B cell (primary cell): ENCODE results near the gene ASPHD1. TPM values are rescaled to one million over a fixed set of nuclear protein-coding genes. Genes with fewer than 3 reads are reported as not detected.
A peak's percentile ranks its signal among the peaks of the same experiment; 100 is the strongest.

Experiments
- ATAC-seq: fragments of 200-7000 bp; cut with Tn5 transposase; one replicate; pipeline ENCODE4 v1.10.0; 2021; ENCODE audit warnings: low read depth, mild to moderate bottlenecking, moderate number of reproducible peaks, moderate library complexity
- CTCF ChIA-PET: fragments of 350-600 bp; sonication (Branson Sonifier 250); formaldehyde crosslinking; loops from one replicate; lab custom pipeline; 2021; ENCODE audit warnings: antibody characterized with exemption, inconsistent platforms; lab: Charles Lee
- POLR2A ChIA-PET: fragments of 350-600 bp; sonication (Branson Sonifier 250); formaldehyde crosslinking; loops from one replicate; lab custom pipeline; 2021; ENCODE audit warnings: antibody characterized with exemption; lab: Charles Lee
- DNase-seq: peaks from one replicate; pipeline ENCODE4 v3.0.0; 2013
- H2AFZ ChIP-seq: 2 replicates; pipeline ENCODE4 v1.6.1; 2012; ENCODE audit warnings: mild to moderate bottlenecking, low read depth, low read length; ENCODE audit not compliant: insufficient read depth, poor library complexity, severe bottlenecking
- H3K27ac ChIP-seq, 2 donors: 1 replicate in 1 of 2; 2 replicates in 1 of 2; pipeline ENCODE4 v1.5.1; 2012 to 2013; ENCODE audit warnings: low read length in 2 of 2, mild to moderate bottlenecking in 2 of 2, moderate library complexity in 1 of 2
- H3K27me3 ChIP-seq, 4 experiments: fragments of 200-600 bp in 1 of 4; sonication (generic) in 1 of 4; replicated peaks in 1 of 4; 1 replicate in 2 of 4; 2 replicates in 2 of 4; pipeline versions ENCODE4 v1.6.1 to v1.7.0; 2013 to 2016; ENCODE audit warnings: low read length in 3 of 4, mild to moderate bottlenecking in 2 of 4, mixed read lengths in 1 of 4, moderate library complexity in 1 of 4; ENCODE audit not compliant: insufficient read depth in 4 of 4, control insufficient read depth in 3 of 4; ENCODE audit errors: control extremely low read depth in 1 of 4
- H3K36me3 ChIP-seq, 2 experiments: replicated peaks in 1 of 2; 1 replicate in 1 of 2; 2 replicates in 1 of 2; pipeline versions ENCODE4 v1.6.1 to v1.7.1; 2013; ENCODE audit warnings: low read length in 1 of 2; ENCODE audit not compliant: insufficient read depth in 2 of 2, control insufficient read depth in 1 of 2; ENCODE audit errors: control extremely low read depth in 1 of 2, extremely low read depth in 1 of 2
- H3K4me1 ChIP-seq, 2 donors: fragments of 200-600 bp in 1 of 2; sonication (generic) in 1 of 2; 1 replicate in 1 of 2; 2 replicates in 1 of 2; pipeline versions ENCODE4 v1.5.1 to v1.6.1; 2013 to 2017; ENCODE audit warnings: low read length in 2 of 2; ENCODE audit not compliant: control insufficient read depth in 2 of 2, insufficient read depth in 2 of 2
- H3K4me2 ChIP-seq: replicated peaks from 2 replicates; pipeline ENCODE3; 2012; ENCODE audit warnings: mild to moderate bottlenecking, low read depth, low read length; ENCODE audit not compliant: poor library complexity, severe bottlenecking
- H3K4me3 ChIP-seq, 5 experiments: fragments of 200-600 bp in 1 of 5; sonication (generic) in 1 of 5; 1 replicate in 3 of 5; 2 replicates in 2 of 5; pipeline versions ENCODE4 v1.5.1 to v1.7.0; 2011 to 2016; ENCODE audit warnings: low read length in 4 of 5, mild to moderate bottlenecking in 4 of 5, low read depth in 2 of 5, control low read depth in 1 of 5, moderate library complexity in 1 of 5; ENCODE audit not compliant: insufficient read depth in 1 of 5; ENCODE audit errors: control extremely low read depth in 1 of 5, extremely low read depth in 1 of 5
- H3K79me2 ChIP-seq: fragments of 200-600 bp; sonication (generic); one replicate; pipeline ENCODE4 v1.6.0; 2016; ENCODE audit warnings: low read length; ENCODE audit not compliant: control insufficient read depth, insufficient read depth
- H3K9ac ChIP-seq: fragments of 200-600 bp; sonication (generic); 2 replicates; pipeline ENCODE4 v1.6.1; 2017; ENCODE audit warnings: mild to moderate bottlenecking, low read length, moderate library complexity
- H3K9me3 ChIP-seq, 3 donors: one replicate each; pipeline versions ENCODE4 v1.6.1 to v1.7.1; 2013; ENCODE audit warnings: low read length in 2 of 3; ENCODE audit not compliant: control insufficient read depth in 2 of 3, insufficient read depth in 1 of 3; ENCODE audit errors: control extremely low read depth in 1 of 3
- H4K20me1 ChIP-seq: 2 replicates; pipeline ENCODE4 v1.6.0; 2012; ENCODE audit warnings: mild to moderate bottlenecking, low read length; ENCODE audit not compliant: insufficient read depth, control insufficient read depth, poor library complexity, severe bottlenecking
- H3K27ac Mint-ChIP-seq: one replicate; pipeline ENCODE4 v1.8.0; 2021; ENCODE audit warnings: mixed read lengths
- H3K27me3 Mint-ChIP-seq: one replicate; pipeline ENCODE4 v1.8.0; 2021; ENCODE audit warnings: mixed read lengths
- H3K4me1 Mint-ChIP-seq: one replicate; pipeline ENCODE4 v1.8.0; 2021; ENCODE audit warnings: mixed read lengths
- H3K4me3 Mint-ChIP-seq: one replicate; pipeline ENCODE4 v1.8.0; 2021; ENCODE audit warnings: mixed read lengths
- H3K9me3 Mint-ChIP-seq: one replicate; pipeline ENCODE4 v1.8.0; 2022; ENCODE audit warnings: mixed read lengths; ENCODE audit not compliant: insufficient read depth
- EZH2 ChIP-seq: IDR thresholded peaks from 2 replicates; pipeline ENCODE4 v1.6.1; 2012; ENCODE audit warnings: borderline replicate concordance, low read depth, mild to moderate bottlenecking, moderate library complexity, low read length; ENCODE audit not compliant: insufficient read depth, poor library complexity, severe bottlenecking
- WGBS: methylation state at CpG from one replicate; pipeline ENCODE4 v1.1.5; 2013; ENCODE audit warnings: missing lambda C conversion rate; ENCODE audit not compliant: insufficient coverage; 5-methylcytosine and 5-hydroxymethylcytosine counted together
- intact Hi-C: fragments of 100-400 bp; cut with micrococcal nuclease; formaldehyde crosslinking; loops from one replicate; pipeline ENCODE4 v1.10.0; 2022
- polyA plus RNA-seq: library from polyadenylated mRNA; depleted of rRNA; stranded (reverse); fragments of >200 nt; gene quantifications from 2 replicates; pipeline ENCODE4 v1.2.3, GENCODE V29; 2012
- total RNA-seq, 2 donors: library from RNA; stranded (reverse); fragments of 120-200 nt in 1 of 2; gene quantifications; 1 replicate in 1 of 2; 2 replicates in 1 of 2; pipeline versions ENCODE4 v1.2.3 to v1.2.4, GENCODE V29; 2013 to 2022
- TF ChIP-seq, protein P1 (sequence below): fragments of 200-600 bp; IDR thresholded peaks from one replicate; pipeline ENCODE4 v1.8.0; 2022; ENCODE audit warnings: antibody characterized with exemption, mild to moderate bottlenecking

Gene ASPHD1
- total and polyA plus RNA-seq, 2 donors (not counting 1 experiment from before 2014, with no cell fraction given) = not detected

DNA sequence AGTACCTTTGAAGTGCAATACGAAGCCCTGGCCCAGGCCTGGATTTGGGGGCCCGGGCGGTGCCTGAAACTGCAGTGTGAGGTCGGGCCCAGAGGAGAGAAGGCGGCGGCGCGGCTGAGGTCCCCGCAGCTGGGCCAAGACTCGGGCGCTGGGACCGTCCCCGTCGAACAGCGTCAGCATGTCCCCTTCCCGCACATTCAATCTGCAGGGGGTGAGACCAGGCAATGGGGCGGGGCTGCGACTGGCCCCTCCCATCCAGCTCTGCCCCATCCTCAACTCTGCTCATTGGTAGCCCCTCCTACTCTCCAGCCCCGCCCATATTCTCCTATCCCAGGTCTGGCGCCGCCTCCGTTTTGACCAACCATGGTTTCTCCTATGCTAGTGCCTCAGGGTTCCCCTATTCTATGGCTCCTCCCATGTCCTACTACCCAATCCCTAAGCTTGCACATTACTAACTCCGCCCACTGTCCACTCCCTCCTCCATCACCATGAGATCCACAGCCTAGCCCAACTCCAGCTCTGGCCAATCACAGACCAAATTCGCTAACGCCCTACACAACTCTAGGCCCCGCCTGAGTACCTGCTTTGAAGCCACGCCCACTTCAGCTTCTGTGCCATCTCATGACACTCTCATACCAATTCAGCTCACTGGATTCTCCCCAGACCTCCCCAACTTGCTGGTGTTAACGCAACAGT, 22.9 kb upstream of the ASPHD1 start:
- Mint-ChIP-seq H3K4me1 (peaks cover 16% of the 10 kb centered on the region), H3K9me3 (no peaks in the 10 kb centered on the region), H3K27ac (no peak overlapping the region), H3K4me3 (peak overlapping the region; percentile 71), H3K27me3 (peaks cover 31% of the 10 kb centered on the region)
- POLR2A ChIA-PET = no interaction called here
- Histone ChIP-seq H3K9me3 (peaks cover 0 to 14% (median 3%) of the 10 kb centered on the region in 3 donors), H3K27ac (no peak overlapping the region), H4K20me1 (no peaks in the 10 kb centered on the region), H3K36me3 (no peaks in the 10 kb centered on the region), H3K79me2 (no peaks in the 10 kb centered on the region), H3K27me3 (peaks cover 0 to 42% (median 10%) of the 10 kb centered on the region in 4 experiments), H3K4me2 (peak overlapping the region; percentile 64), H2AFZ (peak overlapping the region; percentile 53), H3K9ac (no peak overlapping the region), H3K4me3 (no peak overlapping the region), H3K4me1 (peaks cover 17 to 18% of the 10 kb centered on the region in 2 donors)
- DNase-seq = peak; percentile 69
- WGBS = 19% methylated on average over 28 of the region's 28 CpGs
- CTCF ChIA-PET = no interaction called here
- intact Hi-C loops = no loop called here
- no peak for TF ChIP-seq EZH2
- TF ChIP-seq, protein P1, sequence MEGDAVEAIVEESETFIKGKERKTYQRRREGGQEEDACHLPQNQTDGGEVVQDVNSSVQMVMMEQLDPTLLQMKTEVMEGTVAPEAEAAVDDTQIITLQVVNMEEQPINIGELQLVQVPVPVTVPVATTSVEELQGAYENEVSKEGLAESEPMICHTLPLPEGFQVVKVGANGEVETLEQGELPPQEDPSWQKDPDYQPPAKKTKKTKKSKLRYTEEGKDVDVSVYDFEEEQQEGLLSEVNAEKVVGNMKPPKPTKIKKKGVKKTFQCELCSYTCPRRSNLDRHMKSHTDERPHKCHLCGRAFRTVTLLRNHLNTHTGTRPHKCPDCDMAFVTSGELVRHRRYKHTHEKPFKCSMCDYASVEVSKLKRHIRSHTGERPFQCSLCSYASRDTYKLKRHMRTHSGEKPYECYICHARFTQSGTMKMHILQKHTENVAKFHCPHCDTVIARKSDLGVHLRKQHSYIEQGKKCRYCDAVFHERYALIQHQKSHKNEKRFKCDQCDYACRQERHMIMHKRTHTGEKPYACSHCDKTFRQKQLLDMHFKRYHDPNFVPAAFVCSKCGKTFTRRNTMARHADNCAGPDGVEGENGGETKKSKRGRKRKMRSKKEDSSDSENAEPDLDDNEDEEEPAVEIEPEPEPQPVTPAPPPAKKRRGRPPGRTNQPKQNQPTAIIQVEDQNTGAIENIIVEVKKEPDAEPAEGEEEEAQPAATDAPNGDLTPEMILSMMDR = no peak
- peak; percentile 68 for ATAC-seq

GRCh38 chr16:29878172-29878571, 22.1 kb upstream of the ASPHD1 start:
- Mint-ChIP-seq H3K9me3 (no peaks in the 10 kb centered on the region), H3K4me1 (peaks cover 16% of the 10 kb centered on the region), H3K27ac (no peak overlapping the region), H3K4me3 (no peak overlapping the region), H3K27me3 (peaks cover 36% of the 10 kb centered on the region)
- Histone ChIP-seq H2AFZ (no peak overlapping the region), H3K27me3 (peaks cover 0 to 42% (median 11%) of the 10 kb centered on the region in 4 experiments), H3K79me2 (no peaks in the 10 kb centered on the region), H3K9me3 (peaks cover 0 to 14% (median 3%) of the 10 kb centered on the region in 3 donors), H4K20me1 (no peaks in the 10 kb centered on the region), H3K4me2 (no peak overlapping the region), H3K36me3 (no peaks in the 10 kb centered on the region), H3K4me3 (no peak overlapping the region), H3K9ac (no peak overlapping the region), H3K4me1 (peaks cover 17 to 18% of the 10 kb centered on the region in 2 donors), H3K27ac (no peak overlapping the region)
- intact Hi-C loops = no loop called here
- WGBS = 91% methylated on average over 8 of the region's 14 CpGs
- no peak for DNase-seq
- ATAC-seq = no peak
- ChIA-PET CTCF (no interaction called here), POLR2A (no interaction called here)
- TF ChIP-seq EZH2 = no peak
- TF ChIP-seq, protein P1 = no peak
